HG02970 (cell line): ENCODE measurements around the gene GRID1.

ENCODE experiments used
- ATAC-seq: cut with Tn5 transposase; IDR thresholded peaks from one replicate; pipeline ENCODE4 v1.9.1; 2021; ENCODE audit warnings: mild to moderate bottlenecking, moderate library complexity, moderate number of reproducible peaks; ENCODE audit not compliant: unreplicated experiment, low FRiP score

Gene GRID1

DNA sequence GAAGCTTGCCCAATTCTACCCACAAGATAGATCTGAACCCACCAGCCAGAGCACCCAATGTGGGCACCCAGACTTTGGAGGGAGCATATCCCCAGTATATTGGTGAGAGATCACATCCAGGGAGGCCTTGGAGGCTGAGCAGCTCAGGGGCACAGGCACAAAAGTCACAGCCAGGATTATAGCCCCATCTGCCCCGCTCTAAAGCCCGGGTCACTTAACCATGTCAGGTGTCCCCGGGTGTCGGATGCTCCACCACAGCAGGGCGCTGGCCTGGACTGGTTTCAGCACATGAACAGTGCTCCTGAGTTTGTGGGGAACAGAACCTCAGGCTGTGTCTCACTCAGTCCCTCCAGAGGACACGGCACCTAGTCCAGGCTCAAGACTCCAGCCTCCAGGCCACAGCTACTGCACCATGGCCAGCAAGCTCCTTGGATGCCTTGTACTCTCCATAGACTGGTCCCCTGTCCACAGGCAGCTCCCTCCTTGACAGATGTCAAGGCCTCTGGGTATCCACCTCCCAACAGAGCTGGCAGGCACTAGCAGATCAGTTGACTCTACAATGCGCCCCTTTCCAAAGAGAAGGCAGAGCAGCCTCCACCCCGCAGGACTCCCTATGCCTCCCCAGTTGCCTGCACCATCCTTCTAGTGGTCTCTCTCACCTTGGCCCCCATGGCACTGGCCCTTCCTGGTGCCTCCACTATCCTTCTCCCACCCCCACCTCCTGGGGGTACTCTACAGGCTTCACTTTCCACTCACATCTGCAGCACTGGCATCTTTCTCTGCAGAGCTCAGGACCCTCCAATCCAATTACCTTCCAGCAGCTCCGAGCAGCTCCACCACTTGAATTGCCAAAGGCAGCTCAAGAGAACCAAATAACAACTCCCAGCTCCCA lies 306.0 kb downstream of the GRID1 start:
- ATAC-seq: no peak

DNA sequence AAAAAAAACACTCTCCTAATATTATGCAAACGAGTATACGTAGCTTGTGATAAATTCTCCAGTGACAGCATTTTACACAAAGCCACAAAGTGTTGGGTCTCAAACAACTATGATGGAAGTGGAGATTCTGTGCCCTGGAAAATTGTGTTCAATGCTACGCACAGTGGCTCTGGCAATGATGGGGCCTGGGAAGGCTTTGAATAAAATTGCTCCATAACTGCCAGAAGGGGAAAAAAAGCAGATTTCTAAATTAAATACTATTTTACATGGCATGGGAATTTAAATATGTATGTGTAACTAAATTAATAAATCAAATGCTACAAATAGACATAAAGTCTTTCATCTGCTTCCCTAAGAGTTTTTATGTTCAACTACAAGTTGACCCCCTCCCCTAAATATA lies 306.7 kb downstream of the GRID1 start:
- no peak for ATAC-seq

DNA sequence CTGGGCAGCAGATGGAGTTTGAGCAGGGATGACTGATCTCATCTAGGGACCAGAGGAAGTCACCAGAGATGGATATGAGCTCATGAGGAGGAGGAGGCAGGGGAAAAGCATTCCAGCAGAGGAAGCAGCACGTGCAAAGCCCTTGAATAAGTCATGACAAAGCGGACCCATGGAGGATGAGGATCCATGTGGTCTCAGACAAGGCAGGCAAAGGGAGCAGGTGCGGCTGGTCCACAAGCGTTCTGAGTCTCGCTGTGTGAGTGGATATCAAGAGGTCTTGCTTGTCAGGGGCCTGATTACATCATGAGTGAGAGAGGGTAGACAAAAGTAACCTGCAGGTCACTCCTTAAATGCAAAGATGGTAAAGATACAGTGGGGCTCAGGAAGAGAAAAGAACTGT lies 307.6 kb downstream of the GRID1 start:
- no peak for ATAC-seq

DNA sequence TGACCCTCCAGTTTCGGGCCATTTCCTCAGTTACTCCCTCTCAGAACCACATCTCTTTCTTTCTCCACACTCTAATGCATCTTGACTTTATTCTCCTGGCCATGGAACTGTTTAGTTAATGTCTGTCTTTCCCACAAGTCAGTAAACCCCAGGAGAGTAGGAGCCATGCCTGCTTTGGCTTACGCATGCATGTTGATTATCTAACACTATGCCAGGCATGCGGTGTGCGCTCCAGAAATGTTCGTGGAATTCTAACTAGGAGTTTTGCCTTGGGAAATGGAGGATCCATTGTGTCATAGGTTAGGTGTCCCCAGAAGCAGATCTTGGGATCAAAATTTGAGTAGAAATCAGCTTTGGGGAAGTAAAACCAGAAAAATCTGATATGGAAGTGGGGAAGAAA lies 308.9 kb downstream of the GRID1 start:
- no peak for ATAC-seq

DNA sequence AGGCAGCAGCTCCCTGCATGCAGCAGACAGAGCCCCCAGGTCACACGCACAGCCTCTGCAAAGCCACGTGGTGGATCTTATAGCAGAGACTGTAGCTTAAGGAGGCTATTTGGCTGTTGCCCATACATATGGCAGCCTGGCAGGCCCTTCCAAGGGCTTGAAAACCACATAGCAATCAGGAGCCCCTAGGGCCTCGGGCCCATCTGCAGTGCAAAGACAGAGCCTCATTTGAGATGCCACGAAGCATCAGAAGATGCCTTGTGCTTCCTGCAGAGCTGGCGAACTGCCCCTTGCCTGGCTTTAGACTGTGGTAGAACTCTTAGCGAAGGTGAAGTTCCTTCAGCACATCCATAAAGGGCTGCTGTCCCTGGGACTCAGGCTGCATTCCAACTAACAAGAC lies 309.9 kb downstream of the GRID1 start:
- ATAC-seq: no peak

DNA sequence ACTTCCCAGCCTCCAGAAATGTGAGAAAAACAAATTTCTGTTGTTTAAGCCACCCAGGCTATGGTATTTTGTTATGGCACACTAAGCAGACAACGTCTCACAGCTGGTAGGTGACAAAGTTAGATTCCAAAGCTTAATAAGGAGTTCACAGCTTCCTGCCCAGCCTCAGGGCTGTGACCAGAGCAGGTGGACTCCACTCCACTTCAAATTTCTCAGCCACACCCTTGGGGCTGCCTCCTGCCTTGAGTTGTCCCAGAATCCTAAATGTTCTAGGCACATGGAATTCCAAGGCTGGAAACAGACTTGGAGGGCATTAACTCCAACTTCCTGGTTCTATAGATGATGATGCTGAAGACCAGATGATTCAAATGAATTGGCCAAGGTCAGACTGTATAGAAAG lies 310.7 kb downstream of the GRID1 start:
- no peak for ATAC-seq

DNA sequence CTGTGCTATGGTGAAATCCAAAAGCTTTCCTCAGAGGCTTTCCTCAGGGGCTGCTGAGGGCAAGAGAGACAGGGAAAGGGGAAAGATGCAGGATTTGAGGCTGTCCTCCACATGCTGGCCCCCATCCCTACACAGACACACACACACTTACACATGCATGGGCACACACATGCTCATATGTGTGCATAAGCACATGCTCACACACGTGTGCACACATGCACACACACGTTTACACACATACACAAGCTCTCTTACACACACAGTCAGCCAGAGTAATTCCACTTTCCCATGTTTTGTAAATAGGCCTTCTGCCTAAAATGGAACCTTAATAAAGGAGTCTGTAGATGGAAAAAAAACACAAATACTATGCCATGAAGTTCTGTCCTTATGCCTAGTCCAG lies 312.9 kb downstream of the GRID1 start:
- ATAC-seq: no peak

DNA sequence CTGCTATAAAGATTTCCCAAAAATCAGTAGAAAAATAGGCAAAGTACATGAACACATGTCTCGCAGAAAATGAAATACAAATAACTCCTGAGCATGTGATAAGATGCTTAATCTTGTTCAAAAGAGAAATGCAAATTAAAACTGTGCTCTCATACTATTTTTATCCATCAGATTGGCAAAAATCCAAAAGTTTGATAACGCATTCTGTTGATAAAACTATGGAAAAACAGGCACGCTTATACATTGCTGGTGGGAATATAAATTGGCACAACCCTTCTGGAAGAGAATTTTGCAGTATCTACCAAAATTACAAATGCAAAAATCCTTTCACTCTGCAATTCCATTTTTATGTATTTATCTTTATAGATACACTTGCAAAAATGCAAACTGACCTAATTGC lies 315.0 kb downstream of the GRID1 start:
- ATAC-seq: no peak

DNA sequence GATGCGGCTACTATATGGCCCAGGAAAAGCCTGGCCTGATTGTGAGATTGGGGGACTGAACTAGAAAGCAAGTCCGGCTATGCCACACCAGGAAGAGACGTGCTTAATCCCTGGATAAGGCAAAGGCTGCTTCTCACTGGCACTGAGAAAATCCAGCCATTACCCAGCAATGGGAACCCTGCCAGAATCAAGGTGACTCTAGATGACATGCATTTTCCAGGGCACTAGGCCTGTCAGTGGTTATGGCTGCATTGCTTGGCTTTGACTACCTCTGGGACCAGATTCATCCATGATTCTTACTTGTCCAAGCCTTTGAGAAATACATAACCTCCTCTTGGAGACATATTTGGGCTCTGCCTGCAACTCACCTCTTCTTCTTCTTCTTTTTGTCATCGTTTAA lies 317.2 kb downstream of the GRID1 start:
- no peak for ATAC-seq

DNA sequence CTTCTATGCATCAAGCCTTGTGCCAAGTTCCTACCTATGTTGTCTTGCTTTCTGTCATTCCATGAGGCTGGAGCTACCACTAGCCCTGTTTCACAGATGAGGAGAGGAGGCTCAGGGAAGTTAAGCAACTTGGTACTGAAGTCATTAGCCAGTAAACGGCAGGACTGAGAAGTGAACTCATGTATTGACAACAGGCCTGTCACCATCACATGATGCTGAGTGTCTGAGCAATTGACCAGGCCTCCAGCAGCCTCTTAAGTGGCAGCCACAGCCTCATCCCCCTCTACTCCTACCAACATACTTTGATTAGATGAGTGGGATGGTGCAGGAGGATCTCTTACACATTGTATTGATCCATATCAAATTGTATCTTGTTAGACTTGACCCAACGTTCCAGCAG lies 317.6 kb downstream of the GRID1 start:
- no peak for ATAC-seq

DNA sequence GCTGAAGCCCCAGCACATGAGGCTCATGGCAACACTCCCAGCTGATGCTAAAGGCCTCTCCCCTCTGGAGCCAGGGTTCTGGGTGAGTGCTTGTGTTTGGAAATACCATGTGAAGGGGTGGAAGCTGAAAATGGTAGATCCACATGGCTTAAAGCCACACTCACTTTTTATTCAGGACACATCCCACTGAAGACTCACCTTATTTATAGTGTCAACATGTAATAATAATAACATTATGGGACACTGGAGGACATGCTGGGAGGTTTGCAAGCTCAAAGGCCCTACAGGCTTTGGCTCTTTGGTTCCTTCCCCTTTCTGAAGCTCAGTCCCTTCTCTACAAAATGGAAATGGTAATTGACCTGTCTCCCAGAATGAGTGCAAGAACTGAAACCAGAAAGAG lies 318.0 kb downstream of the GRID1 start:
- no peak for ATAC-seq

DNA sequence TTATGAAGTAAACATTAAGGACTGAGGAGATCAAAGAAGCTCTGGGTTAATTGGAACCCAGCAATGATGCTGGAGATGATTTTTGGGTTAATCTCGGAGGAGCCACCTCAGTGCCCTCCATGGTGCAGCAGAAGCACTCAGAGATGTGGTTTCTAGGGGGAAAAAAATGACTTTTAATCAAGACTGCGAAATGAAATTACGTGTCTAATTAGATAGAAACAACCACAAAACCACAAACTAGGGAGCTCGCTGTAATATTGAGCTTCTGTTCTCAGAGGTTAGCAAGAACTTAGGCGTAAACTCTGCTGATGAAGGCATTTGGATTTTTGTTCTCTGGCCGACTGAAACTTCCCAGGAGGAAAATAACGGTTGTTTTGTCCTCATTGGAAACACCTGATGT lies 319.0 kb downstream of the GRID1 start:
- no peak for ATAC-seq

DNA sequence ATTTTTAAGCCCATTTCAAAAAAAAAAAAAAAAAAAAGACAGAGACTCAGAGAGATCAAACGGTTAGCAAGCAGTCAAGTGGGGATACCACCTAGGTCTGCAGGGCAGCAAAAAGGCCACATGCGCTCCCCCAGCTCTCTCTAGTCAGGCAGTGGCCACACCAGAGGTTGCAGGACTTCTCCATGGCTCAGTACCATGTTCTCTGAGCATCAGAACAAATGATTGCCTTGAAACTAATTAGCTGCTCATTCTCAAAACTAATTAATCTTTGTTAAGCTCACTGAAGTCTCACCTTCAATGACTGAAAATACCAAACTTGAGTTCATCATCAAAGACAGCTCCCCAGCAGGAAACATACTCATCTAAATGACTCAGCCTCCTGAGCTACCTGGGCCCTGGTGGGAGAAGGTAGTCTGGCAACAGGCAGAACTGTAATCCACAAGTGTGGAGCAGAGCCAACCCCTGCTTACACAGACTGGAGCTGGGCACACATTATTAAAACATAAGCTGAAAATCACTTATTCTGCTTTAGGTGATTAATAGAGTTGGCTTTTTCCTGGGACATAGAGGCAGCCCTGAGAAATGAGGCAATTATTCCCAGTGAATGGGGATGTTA lies 319.6 kb downstream of the GRID1 start:
- no peak for ATAC-seq

DNA sequence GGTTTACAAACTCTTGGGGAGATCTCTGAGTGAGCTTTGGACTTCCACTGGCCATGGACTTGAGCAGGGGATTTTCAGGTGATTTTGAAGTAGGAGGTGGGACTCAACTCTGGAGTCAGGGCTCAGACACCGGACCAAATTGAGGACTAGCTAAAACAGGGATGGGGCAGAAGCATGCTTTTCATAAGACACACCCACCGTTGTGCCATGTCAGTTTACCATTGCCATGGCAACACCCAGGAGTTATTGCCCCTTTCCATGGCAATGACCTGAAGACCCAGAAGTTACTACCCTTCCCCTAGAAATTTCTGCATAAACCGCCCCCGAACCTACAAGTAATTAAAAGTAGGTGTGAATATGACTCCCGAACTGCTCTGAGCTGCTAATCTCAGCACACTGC lies 320.7 kb downstream of the GRID1 start:
- no peak for ATAC-seq

DNA sequence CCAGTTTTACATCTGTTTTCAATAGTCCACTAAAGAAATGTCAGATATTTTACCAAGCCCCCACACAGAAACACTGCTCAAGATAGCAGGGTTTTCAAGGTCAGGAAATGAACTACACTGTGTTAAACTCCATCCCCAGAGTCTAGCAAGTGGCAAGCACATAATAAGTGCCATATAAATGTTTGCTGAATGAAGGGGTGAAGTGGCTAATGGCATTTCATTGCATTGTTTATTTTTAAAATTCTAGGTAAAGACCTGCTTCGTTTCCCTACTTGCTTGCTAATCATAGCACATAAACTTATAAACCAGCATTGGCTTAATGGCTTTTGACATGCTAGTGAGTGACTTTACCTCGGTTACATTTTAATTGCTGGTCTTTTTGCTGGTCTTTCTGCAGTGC lies 322.6 kb downstream of the GRID1 start:
- no peak for ATAC-seq

DNA sequence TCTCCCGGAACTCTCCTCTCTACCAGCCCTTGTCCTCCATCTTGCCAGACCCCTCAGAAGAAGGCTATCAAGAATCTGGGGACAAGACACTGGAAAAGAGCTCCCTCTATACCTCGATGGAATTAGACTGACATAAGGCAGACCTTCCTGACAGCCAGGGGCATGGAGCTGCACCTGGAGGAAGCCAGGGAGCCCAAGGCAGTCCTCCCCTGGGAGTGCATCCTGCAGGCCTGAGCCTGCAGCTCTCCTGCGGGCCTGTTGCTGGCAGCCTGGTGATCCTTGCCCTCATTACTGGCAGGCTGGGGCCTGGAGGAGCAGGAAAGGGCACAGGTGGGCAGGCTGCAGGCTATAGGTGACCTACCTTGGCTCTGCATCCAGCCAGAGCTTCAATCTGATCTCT lies 323.4 kb downstream of the GRID1 start:
- ATAC-seq: no peak

DNA sequence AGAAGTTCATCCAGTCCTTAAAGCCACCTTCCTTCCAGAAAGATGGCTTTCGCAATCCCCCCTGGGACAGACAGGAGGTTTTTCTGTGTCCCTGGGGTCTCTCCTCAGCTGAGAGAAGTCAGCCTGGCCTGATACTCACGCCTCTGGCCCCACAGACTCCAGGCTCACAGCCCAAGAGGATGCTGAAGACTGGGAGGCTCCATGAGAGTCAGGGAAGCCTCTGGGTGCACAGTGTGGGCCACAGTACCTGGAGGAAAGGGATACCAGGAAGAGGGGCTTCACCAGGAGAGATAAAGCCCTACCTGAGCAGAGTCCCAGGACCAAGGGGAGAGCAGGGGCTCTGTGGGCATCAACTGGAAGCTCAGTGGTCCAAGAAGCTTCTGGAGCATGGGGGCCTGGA lies 324.4 kb downstream of the GRID1 start:
- no peak for ATAC-seq

DNA sequence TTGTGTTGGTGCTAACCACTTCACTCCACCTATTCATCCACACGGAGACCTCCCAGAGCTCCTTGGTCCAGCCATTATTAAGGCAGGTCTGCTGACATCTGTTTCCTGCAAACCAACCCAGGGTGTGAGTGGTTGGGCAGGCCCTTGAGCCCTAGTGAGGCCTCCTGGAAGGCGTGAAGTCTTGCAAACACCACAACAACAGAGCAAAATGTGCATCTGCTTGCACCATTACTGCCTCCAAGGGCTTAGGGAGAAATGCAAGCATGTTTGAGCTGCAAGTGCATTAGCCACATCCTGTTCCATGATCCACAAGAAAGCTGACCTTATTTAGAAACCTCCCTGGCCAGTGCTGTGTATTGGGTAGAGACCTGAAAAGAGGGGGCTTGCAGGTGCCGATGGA lies 325.5 kb downstream of the GRID1 start:
- no peak for ATAC-seq

DNA sequence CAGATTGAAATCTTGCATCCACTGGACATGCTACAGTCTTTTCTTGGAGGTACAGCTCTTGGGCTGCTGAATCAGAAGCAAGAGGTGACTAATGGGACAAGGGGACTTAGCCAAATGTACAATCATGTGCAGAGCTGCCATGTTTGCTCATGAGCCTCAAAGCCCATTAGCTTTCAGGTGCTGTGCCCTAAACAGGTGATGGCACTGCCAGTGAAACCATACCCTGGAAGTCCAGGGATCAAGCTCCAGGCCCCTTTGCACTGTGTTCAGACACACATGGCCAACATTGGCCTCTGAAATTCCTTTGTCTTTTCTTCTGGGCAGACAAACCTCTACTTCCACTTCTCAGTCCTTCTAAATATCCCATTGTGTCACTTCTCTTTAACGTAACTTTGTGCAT lies 328.2 kb downstream of the GRID1 start:
- ATAC-seq: no peak

DNA sequence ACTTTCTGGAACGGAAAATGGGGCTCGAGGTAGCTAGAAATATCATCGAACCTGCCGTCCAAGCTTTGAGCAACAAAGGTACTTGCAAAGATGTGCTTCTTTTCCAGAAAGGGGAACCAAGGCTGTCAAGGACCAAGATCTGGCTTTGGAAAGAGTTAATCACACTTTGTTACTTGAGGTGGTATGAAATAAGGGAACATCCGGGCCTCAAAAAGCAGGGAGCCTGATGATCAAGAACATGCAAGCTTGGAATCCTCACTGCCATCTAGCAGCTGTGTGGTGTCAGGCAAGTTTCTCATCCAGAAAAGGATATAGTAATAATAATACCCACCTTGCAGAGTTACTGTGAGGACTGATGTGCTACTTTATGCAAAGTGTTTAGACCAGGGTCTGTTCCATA lies 329.5 kb downstream of the GRID1 start:
- ATAC-seq: no peak

DNA sequence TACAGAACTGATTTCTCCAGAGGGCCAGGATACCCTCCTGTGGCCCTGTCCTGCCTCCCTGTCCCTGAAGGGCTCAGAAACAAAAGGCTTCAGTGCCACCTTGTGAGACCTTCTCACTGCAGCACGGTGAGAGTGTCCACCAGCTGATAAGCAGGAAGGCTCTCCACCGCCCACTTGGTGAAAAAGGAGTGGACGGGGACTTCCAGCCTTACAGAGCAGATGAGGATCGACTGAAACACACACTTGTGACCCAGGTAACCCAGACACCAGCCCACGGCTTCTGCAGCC lies 330.1 kb downstream of the GRID1 start:
- ATAC-seq: no peak

DNA sequence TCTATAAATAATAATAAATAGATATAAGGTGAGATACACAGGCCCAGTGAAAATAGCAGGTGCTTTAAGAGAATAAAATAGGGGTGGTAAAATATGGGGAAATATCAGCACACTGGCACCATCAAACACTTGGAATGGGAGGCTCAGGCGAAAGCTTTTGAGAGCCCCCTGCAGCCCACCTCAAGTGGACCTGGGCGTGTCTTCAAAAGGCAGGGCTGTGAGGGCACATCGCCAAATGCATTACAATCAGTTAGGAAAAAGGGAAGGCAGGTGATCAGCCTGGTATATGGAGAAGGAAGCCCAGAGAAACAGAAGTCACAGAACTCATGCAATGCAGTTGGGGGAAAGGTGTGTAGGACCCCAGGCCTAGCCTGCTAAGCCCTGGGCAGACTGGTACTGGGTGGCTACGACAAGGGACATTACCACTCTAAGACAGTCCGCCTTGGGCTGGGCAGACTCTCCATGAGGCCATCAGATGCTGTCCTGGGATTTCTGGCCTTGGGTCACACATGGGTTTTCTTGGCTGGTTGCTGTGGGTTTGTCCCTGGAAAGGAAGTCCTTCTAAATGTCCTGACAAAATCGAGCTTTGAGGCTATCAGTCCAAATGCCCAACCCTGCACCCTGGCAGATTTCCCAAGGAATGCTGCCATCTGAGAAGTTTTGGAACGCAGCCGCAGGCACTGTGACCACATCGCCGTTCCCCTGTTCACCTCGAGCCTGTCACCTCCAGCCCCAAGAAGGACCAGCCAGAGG lies 330.6 kb downstream of the GRID1 start:
- ATAC-seq: no peak
